ENCODE measurements around the gene RPRD1B. TPM values are rescaled to one million over a fixed set of nuclear protein-coding genes. Genes with fewer than 3 reads are reported as not detected.

Gene RPRD1B
- polyA plus RNA-seq, 3 donors from 2014 or later = 2.0 to 4.3 (median 2.1) TPM

DNA sequence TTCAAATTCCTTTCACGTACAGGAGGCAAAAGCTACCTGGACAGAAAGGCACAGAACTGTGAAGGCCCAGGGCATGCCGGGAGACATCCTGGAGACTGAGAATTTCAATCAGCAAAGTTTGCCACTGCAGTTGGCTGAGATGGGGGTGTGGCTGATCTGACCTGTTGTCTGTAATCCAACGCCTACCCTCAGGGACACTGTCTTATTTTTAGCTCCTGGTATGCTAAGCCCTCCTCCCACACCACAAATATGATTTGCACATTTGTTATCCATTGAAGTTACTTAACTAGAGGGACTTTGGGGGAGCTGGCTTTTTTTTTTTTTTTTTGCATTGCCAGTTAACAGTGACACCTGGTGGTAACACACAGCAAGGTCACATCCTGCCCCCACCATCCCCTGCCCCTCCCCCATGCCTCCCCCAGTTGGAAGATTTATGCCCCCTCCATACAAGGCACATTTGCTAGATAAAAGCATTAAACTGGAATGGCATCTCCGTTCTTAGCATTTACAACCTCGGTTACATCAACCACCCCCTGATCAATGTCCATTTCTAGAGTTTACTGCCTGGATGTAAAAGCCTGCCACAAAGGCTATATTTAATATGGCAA lies 40.6 kb upstream of the RPRD1B start:
- H3K27ac Mint-ChIP-seq = peak overlapping the region in 5 of 6 donors; percentile 69 to 90 (median 87)
- H3K4me3 Mint-ChIP-seq = peak overlapping the region in 1 of 5 donors; percentile 47
- peak; percentile 30 to 50 (median 42) for DNase-seq
- peaks cover 3 to 8% (median 6%) of the 10 kb centered on the region in 3 donors for H3K27me3 Mint-ChIP-seq (ENCODE audit: low read depth in 3 of 3)
- H3K9me3 Mint-ChIP-seq = no peaks in the 10 kb centered on the region
- peaks cover 41 to 42% of the 10 kb centered on the region in 2 donors for H3K4me1 Mint-ChIP-seq
- H3K36me3 Mint-ChIP-seq = peaks cover 23 to 31% (median 27%) of the 10 kb centered on the region in 3 donors

DNA sequence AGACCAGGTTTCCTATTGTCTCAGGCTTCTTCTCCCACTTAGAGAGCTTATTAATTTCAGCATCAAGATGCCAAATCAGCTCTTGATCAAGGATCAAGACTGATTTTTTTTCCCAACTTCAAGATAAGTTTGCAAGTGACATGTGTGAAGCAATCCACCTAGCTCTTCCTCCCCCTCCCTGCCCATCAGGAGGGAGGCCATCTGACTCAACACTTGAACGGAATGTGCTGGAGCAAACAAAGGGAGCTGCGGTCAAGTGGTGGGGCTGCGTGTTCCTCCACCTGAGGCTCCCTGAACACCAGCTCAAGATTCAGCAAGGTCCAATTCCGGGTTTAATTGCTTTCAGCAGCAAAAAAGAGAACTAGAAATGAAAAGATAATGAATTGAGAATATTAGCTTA lies 39.0 kb upstream of the RPRD1B start:
- peak overlapping the region in 2 of 6 donors; percentile 3 to 60 for H3K27ac Mint-ChIP-seq
- DNase-seq = no peak
- no peak overlapping the region for H3K4me3 Mint-ChIP-seq
- no peaks in the 10 kb centered on the region for H3K9me3 Mint-ChIP-seq
- peaks cover 33 to 34% of the 10 kb centered on the region in 2 donors for H3K4me1 Mint-ChIP-seq
- peaks cover 18 to 44% (median 31%) of the 10 kb centered on the region in 3 donors for H3K36me3 Mint-ChIP-seq
- peaks cover 3 to 8% (median 6%) of the 10 kb centered on the region in 3 donors for H3K27me3 Mint-ChIP-seq (ENCODE audit: low read depth in 3 of 3)

DNA sequence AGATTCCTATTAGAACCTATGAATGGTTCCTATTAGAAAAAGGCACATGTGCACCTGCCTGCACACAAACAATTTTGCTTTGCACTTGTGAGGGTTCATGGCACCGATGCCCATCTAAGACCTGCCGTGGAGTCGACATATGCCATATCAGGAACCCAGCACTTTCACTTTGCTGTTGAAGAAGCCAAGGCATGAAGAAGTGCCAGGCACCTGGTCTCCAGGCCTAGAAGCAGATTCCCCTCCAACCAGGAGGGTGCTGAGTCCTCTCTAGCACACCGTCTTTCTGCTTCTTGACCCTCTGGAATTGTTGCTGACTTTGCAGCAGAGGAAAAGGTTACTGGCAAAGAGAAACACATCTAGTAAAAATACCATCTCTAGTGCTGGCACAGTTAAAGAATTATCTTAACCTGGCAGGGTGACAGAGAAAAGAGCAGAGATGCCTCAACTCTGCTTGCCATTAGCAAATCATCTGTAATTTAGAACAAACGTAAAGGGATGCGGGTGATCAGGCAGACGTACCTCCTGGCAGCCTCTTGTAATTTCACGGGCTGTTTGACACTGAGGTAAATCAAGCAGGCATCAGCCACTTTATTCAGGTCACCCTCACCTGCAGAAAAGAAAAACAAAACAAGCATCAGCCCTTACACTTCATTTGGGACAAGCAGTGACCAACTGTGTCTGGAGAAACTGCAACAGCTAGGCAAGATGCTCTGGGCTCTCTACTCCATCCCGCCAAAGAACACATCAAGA lies 37.5 kb upstream of the RPRD1B start:
- Mint-ChIP-seq H3K4me3 (no peak overlapping the region), H3K9me3 (no peaks in the 10 kb centered on the region), H3K4me1 (peaks cover 17 to 18% of the 10 kb centered on the region in 2 donors), H3K27me3 (ENCODE audit: low read depth in 3 of 3) (peaks cover 0 to 4% (median 1%) of the 10 kb centered on the region in 3 donors), H3K27ac (no peak overlapping the region), H3K36me3 (peaks cover 25 to 50% (median 39%) of the 10 kb centered on the region in 3 donors)
- DNase-seq = no peak

DNA sequence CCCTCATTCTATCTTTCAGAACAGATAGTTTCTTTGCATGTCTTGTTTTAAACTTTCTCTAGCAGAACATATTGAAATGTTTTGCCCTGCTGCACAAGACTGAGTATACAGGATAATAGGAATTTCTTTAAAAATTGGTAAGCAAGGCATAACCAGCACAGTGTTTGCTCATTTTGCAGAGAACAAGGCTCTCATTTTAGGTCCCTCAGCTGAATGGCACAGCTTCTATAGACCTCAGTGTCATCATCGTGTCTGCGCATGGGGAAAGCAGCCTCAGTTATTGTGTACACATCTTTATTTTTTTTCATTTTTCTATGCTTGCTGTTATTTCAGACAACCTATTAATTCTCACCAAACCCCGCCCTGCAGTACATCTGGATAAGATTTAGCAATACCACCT lies 36.0 kb upstream of the RPRD1B start:
- Mint-ChIP-seq H3K27me3 (ENCODE audit: low read depth in 3 of 3) (peaks cover 0 to 4% (median 0%) of the 10 kb centered on the region in 3 donors), H3K27ac (peak overlapping the region in 1 of 6 donors; percentile 23), H3K9me3 (no peaks in the 10 kb centered on the region), H3K4me3 (no peak overlapping the region), H3K4me1 (peaks cover 7 to 8% of the 10 kb centered on the region in 2 donors), H3K36me3 (peaks cover 29 to 58% (median 44%) of the 10 kb centered on the region in 3 donors)
- no peak for DNase-seq

DNA sequence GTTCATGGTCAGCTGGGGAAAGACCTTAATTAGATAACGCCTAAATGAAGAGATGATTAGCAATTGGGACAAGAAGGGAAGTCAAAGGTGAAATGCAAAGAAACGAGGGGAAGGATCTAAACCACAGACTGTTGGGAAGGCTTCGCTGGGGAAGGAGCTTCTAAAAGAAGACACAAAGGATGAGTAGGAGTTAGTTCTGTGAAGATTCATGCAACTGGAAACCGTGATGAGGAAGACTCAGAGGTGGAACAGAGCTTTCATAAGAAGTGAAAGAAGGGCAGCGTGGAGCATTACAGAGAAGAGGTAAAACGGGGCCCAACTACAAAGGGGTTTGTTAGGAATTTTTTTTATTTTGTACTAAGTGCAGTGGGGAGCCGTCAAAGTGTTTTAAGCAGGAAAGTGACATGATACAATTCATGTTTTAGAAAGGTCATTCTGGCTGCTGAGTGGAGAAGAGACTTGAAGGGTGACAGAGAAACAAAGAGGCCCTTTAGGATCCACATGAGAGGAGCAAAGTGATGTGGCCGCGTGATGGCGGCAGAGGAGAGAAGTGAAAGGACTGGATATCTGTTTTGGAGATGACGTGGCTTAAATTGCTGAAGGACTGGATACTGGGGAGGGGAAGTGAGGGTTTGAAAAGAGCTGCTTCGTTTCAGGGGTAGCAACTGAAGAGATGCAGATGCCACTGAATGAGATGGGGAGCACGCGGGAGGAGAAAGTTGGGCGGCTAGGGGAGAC lies 33.9 kb upstream of the RPRD1B start:
- no peak for DNase-seq
- Mint-ChIP-seq H3K4me3 (no peak overlapping the region), H3K36me3 (peaks cover 27 to 64% (median 45%) of the 10 kb centered on the region in 3 donors), H3K27me3 (ENCODE audit: low read depth in 3 of 3) (no peaks in the 10 kb centered on the region), H3K4me1 (no peaks in the 10 kb centered on the region), H3K9me3 (no peaks in the 10 kb centered on the region), H3K27ac (no peak overlapping the region)

DNA sequence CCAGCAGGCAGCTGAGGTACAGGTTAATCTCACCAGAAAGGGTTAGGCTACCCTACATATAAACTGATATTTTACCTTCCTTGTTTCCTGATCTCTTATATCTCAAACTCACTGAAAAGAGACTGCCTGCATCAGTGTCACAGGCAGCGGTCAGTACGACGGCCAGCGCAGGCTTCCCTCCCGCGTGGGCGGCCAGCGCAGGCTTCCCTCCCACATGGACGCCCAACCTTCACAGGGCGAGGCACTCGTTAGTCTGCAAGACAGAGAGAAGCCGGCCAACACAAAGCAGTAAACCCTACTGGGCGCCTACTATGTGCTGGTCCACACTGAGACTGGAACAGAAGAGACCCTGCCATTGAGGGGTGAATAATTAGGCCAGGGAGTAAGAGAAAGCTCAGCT lies 33.3 kb upstream of the RPRD1B start:
- H3K4me1 Mint-ChIP-seq = no peaks in the 10 kb centered on the region
- H3K27me3 Mint-ChIP-seq (ENCODE audit: low read depth in 3 of 3) = no peaks in the 10 kb centered on the region
- H3K27ac Mint-ChIP-seq = no peak overlapping the region
- H3K4me3 Mint-ChIP-seq = no peak overlapping the region
- DNase-seq = no peak
- H3K9me3 Mint-ChIP-seq = no peaks in the 10 kb centered on the region
- peaks cover 21 to 59% (median 41%) of the 10 kb centered on the region in 3 donors for H3K36me3 Mint-ChIP-seq

DNA sequence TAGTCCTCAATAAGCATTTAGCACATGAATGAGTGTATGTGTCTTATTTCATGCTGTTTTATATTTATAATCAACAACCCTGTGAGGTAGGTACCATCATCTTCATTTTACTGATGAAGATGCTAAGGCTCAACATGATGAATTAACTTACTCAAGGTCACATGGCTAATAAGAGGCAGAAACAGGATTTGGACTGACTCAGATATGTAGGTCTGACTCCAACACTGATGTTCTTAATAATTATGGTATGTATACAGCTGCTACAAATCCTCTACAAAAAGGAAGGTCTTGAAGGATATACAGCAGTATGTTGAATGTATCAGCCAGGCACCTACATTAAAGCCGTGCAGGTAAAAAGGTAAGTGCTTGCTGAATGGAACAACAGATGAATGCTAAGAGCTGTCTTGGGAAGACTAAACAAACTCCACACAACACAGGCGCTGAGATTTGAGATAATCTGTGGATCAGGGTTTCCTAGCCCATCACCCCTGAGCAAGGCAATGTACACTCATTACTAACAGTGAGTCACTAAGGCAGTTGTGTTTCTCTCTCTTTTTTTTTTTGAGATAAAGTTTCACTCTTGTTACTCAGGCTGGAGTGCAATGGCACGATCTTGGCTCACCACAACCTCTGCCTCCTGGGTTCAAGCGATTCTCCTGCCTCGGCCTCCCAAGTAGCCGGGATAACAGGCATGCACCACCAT lies 32.2 kb upstream of the RPRD1B start:
- Mint-ChIP-seq H3K4me3 (no peak overlapping the region), H3K36me3 (peaks cover 16 to 59% (median 40%) of the 10 kb centered on the region in 3 donors), H3K27ac (no peak overlapping the region), H3K27me3 (ENCODE audit: low read depth in 3 of 3) (no peaks in the 10 kb centered on the region), H3K9me3 (no peaks in the 10 kb centered on the region), H3K4me1 (no peaks in the 10 kb centered on the region)
- no peak for DNase-seq

DNA sequence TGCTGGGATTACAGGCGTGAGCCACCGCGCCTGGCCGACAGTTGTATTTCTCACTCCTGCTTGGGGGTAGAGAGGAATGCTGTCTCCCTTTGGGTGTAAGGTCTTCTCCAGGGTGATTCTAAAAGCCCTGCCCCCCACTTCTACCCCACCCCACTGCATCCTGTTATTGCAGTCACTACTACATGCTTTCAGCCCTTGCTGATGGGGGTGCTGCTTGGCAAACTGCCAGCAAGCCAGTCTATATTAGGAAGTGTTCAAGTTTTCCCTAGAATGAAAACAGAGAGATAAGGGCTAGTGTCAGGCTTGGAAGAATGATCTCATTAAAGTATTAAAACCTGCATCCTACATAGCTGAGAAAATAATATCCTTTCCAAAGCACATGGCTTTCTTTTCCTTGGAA lies 31.6 kb upstream of the RPRD1B start:
- no peak overlapping the region for H3K4me3 Mint-ChIP-seq
- H3K36me3 Mint-ChIP-seq = peaks cover 15 to 54% (median 44%) of the 10 kb centered on the region in 3 donors

DNA sequence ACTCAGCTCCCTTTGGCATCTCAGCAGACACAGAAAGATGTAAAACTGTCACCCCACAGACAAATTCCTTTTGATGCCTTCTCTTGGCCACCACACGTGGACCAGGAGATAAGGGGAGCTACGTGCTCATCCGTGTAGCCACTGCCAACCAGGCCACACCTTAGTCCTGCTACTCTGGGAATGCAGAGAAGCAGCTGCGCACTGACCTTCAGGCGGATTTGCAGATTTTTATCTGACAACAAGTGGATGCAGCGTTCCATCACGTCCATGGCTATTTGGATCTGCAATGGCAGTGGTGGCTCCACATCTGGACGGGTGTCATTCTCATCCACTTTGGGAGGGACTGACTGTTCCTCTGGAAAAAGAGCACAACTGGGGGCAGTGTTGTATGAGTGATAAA lies 31.1 kb upstream of the RPRD1B start:
- no peak overlapping the region for H3K4me3 Mint-ChIP-seq
- no peaks in the 10 kb centered on the region for H3K27me3 Mint-ChIP-seq (ENCODE audit: low read depth in 3 of 3)
- H3K9me3 Mint-ChIP-seq = no peaks in the 10 kb centered on the region
- DNase-seq = no peak
- H3K36me3 Mint-ChIP-seq = peaks cover 15 to 50% (median 40%) of the 10 kb centered on the region in 3 donors
- H3K4me1 Mint-ChIP-seq = no peaks in the 10 kb centered on the region
- no peak overlapping the region for H3K27ac Mint-ChIP-seq

More for the DNA sequence above, 31.6 kb upstream of the RPRD1B start:
- Mint-ChIP-seq H3K27ac (no peak overlapping the region), H3K27me3 (ENCODE audit: low read depth in 3 of 3) (no peaks in the 10 kb centered on the region), H3K4me1 (no peaks in the 10 kb centered on the region), H3K9me3 (no peaks in the 10 kb centered on the region)
- no peak for DNase-seq

DNA sequence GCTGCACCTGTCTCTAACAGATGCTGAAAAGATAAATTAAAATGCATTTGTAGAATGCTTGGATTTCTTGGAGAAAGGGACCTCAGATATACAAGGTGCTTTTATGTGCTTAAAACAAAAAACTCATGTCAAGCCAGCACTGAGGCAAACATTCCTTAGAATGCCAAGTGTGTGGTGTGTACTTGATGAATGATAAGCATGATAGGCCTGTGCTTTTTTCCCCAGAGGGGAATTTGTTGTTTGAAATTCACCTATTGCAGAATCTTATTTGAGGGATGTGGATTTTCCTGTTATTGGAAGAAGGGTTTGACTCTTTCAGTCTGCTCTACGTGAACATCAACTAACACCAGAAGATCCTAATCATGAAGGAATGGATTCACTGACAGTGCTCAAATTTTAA lies 29.1 kb upstream of the RPRD1B start:
- no peaks in the 10 kb centered on the region for H3K9me3 Mint-ChIP-seq
- H3K36me3 Mint-ChIP-seq = peaks cover 13 to 34% (median 27%) of the 10 kb centered on the region in 3 donors
- H3K27ac Mint-ChIP-seq = no peak overlapping the region
- H3K4me1 Mint-ChIP-seq = peaks cover 0 to 2% of the 10 kb centered on the region in 2 donors
- no peaks in the 10 kb centered on the region for H3K27me3 Mint-ChIP-seq (ENCODE audit: low read depth in 3 of 3)
- DNase-seq = no peak
- no peak overlapping the region for H3K4me3 Mint-ChIP-seq

DNA sequence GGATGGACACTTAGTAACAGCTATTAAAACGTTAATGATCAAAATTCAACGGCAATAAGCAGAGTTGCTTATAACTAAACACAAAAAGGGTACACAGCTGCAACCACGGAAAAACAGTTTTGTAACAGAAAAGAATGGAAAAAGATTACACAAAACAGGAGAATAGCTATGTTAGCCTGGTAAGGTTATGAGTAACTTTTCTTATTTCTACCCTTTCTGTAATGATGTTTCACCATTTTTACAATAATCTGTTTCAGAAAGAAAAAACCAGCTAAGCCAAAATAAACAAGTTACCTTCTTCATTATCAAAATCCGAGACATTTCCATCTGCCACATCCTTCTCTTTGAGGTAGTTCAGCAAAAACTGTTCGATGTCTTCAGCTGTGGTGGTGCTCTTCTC lies 27.6 kb upstream of the RPRD1B start:
- Mint-ChIP-seq H3K27ac (no peak overlapping the region), H3K4me1 (peaks cover 0 to 2% of the 10 kb centered on the region in 2 donors), H3K4me3 (no peak overlapping the region), H3K27me3 (ENCODE audit: low read depth in 3 of 3) (no peaks in the 10 kb centered on the region), H3K36me3 (peaks cover 6 to 24% (median 19%) of the 10 kb centered on the region in 3 donors), H3K9me3 (no peaks in the 10 kb centered on the region)
- DNase-seq = no peak

DNA sequence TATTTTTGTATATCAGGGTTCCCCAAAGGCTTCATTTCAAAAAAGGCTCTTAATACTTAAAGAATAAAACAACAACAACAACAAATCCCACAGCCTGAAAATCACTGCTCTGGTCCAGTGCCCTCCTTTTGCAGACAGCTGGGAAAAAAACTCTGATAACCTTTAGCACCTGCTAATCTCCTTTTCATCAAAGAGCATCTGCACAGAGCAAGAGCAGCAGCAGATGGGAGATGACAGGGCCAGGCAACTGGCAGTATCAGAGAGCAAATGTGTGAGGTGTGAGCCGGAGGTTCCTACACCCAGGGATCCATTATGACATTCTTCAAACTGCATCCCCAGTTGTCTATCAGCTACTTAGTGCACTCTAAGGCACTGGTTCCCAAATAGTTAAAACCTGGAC lies 26.0 kb upstream of the RPRD1B start:
- Mint-ChIP-seq H3K27me3 (ENCODE audit: low read depth in 3 of 3) (no peaks in the 10 kb centered on the region), H3K4me1 (peaks cover 0 to 2% of the 10 kb centered on the region in 2 donors), H3K27ac (no peak overlapping the region), H3K9me3 (no peaks in the 10 kb centered on the region), H3K36me3 (peaks cover 7 to 25% (median 20%) of the 10 kb centered on the region in 3 donors), H3K4me3 (no peak overlapping the region)
- DNase-seq = no peak

DNA sequence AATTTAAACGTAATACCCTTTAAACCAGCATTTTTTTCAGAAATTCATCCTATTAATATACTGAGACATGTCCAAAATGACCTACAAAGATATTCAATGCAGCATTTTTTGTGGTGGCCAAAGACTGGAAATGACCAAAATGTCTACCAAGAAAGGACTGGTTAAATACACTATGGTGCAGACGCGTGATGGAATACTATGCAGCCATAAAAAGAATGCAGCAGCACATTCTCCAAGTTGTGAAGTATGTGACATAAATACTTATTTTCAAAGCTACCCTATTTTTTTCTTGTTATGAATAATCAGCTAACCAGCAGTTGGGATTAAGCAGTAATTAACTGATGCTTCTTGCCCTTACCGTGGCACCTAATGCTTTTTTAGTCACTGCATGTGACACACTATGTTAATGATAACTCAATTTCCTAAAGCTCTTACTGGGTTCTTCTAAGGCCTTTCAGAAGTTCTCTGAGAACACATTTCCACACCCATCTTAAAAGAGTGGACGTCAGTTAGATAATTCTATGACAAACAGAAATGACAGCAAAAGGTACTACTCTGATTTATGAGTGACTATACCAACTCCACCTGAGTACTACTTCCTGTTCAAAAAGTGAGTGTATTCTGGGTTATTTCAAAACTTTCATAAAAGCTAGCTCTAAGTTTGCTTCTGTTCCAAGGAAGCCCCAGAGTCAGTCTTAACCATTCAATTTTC lies 25.2 kb upstream of the RPRD1B start:
- H3K9me3 Mint-ChIP-seq = no peaks in the 10 kb centered on the region
- H3K4me3 Mint-ChIP-seq = no peak overlapping the region
- H3K36me3 Mint-ChIP-seq = peaks cover 11 to 31% (median 26%) of the 10 kb centered on the region in 3 donors
- no peak overlapping the region for H3K27ac Mint-ChIP-seq
- no peaks in the 10 kb centered on the region for H3K27me3 Mint-ChIP-seq (ENCODE audit: low read depth in 3 of 3)
- DNase-seq = no peak
- peaks cover 0 to 2% of the 10 kb centered on the region in 2 donors for H3K4me1 Mint-ChIP-seq

Data from immature natural killer cell (primary cell).